NCI-H128 (cell line): Measurements from ENCODE around the gene AOPEP.

Source experiments
- DNase-seq: peaks from one replicate; lab custom pipeline; 2025; ENCODE audit not compliant: unreplicated experiment; lab: John Stamatoyannopoulos, UW

AOPEP gene

GRCh38 chr9:95089257-95090022 lies 362.9 kb downstream of the AOPEP start:
- DNase-seq, result no peak

GRCh38 chr9:95090023-95090791 lies 363.7 kb downstream of the AOPEP start:
- no peak for DNase-seq

- no peak for DNase-seq
These were observed 364.5 kb downstream of the AOPEP start for GRCh38 chr9:95090871-95091577.

- no peak for DNase-seq
These were observed 365.2 kb downstream of the AOPEP start for GRCh38 chr9:95091601-95092261.

GRCh38 chr9:95092262-95093072 lies 366.0 kb downstream of the AOPEP start:
- no peak for DNase-seq

GRCh38 chr9:95093586-95093985 lies 367.1 kb downstream of the AOPEP start:
- no peak for DNase-seq

GRCh38 chr9:95094002-95094401 lies 367.5 kb downstream of the AOPEP start:
- no peak for DNase-seq

GRCh38 chr9:95095641-95096355 lies 369.3 kb downstream of the AOPEP start:
- DNase-seq, result no peak

GRCh38 chr9:95096381-95096780 lies 369.9 kb downstream of the AOPEP start:
- DNase-seq, result no peak

GRCh38 chr9:95096807-95097206 lies 370.3 kb downstream of the AOPEP start:
- no peak for DNase-seq

- no peak for DNase-seq
These were observed 370.8 kb downstream of the AOPEP start for GRCh38 chr9:95097279-95097678.

- DNase-seq, result no peak
These were observed 372.0 kb downstream of the AOPEP start for GRCh38 chr9:95098391-95098921.

- no peak for DNase-seq
These were observed 373.0 kb downstream of the AOPEP start for GRCh38 chr9:95099321-95100070.

GRCh38 chr9:95100071-95100627 lies 373.6 kb downstream of the AOPEP start:
- no peak for DNase-seq

GRCh38 chr9:95101326-95101725 lies 374.8 kb downstream of the AOPEP start:
- DNase-seq, result no peak

- DNase-seq, result no peak
These were observed 375.5 kb downstream of the AOPEP start for GRCh38 chr9:95102001-95102433.

GRCh38 chr9:95102572-95102971 lies 376.1 kb downstream of the AOPEP start:
- no peak for DNase-seq

- no peak for DNase-seq
These were observed 376.8 kb downstream of the AOPEP start for GRCh38 chr9:95103281-95103771.
